ENCODE data around the gene PATJ.
A peak's percentile ranks its signal among the peaks of the same experiment; 100 is the strongest.

The PATJ gene

GRCh38 chr1:62068978-62069377 is 326.7 kb downstream of the PATJ start:
- Histone ChIP-seq H3K27me3 (ENCODE audit: low read length) (no peaks in the 10 kb centered on the region), H3K4me2 (ENCODE audit: low read depth, low read length, poor library complexity, severe bottlenecking) (no peak overlapping the region), H3F3A (ENCODE audit: insufficient read depth) (no peaks in the 10 kb centered on the region), H3K9ac (ENCODE audit: low read length) (no peak overlapping the region), H4K20me1 (ENCODE audit: low read depth, low read length) (no peaks in the 10 kb centered on the region), H3K4me3 (ENCODE audit: insufficient read depth, low read length, poor library complexity, severe bottlenecking) (no peak overlapping the region), H3K9me2 (replicated peaks; ENCODE audit: insufficient read depth, low read length) (no peaks in the 10 kb centered on the region), H3K36me3 (ENCODE audit: low read length) (no peaks in the 10 kb centered on the region), H3K27ac (ENCODE audit: low read depth, low read length) (no peak overlapping the region), H2AFZ (ENCODE audit: low read depth, low read length, severe bottlenecking) (no peak overlapping the region), H3K9me3 (ENCODE audit: insufficient read depth, low read length) (no peaks in the 10 kb centered on the region), H3K79me2 (ENCODE audit: insufficient read depth, low read length) (no peaks in the 10 kb centered on the region)
- TF ChIP-seq CTCF (IDR thresholded peaks at IDR 0.05; ENCODE audit: insufficient read depth, low read length, poor library complexity, severe bottlenecking), result no peak
- TF ChIP-seq EZH2phosphoT487 (conservative IDR thresholded peaks at IDR 0.05; ENCODE audit: low read length), result no peak

GRCh38 chr1:62070384-62071011 is 328.2 kb downstream of the PATJ start:
- no peak for TF ChIP-seq EZH2phosphoT487 (conservative IDR thresholded peaks at IDR 0.05; ENCODE audit: low read length)
- peak; percentile 56 for TF ChIP-seq CTCF (IDR thresholded peaks at IDR 0.05; ENCODE audit: insufficient read depth, low read length, poor library complexity, severe bottlenecking)

DNA sequence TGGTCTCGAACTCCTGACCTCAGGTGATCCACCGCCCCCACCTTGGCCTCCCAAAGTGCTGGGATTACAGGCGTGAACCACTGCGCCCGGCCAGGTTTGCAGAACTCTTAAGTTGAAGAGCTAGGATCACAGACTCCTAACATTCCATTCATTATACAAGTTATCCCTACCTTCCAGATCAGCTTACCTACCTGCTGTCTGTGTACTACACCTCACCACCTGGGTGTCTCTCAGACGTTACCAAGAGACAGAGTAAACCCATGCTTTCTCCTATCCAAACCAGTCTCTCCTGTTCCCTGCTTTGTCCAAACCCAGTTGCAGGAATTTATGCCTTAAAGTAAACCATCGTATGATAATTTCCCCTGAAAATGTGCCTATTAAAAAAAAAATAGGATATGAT is 329.4 kb downstream of the PATJ start:
- H2AFZ ChIP-seq (ENCODE audit: low read depth, low read length, severe bottlenecking), result no peak overlapping the region
- no peaks in the 10 kb centered on the region for H3K27me3 ChIP-seq (ENCODE audit: low read length)
- no peak overlapping the region for H3K4me3 ChIP-seq (ENCODE audit: insufficient read depth, low read length, poor library complexity, severe bottlenecking)
- no peaks in the 10 kb centered on the region for H4K20me1 ChIP-seq (ENCODE audit: low read depth, low read length)
- TF ChIP-seq CTCF (IDR thresholded peaks at IDR 0.05; ENCODE audit: insufficient read depth, low read length, poor library complexity, severe bottlenecking) (no peak), EZH2phosphoT487 (conservative IDR thresholded peaks at IDR 0.05; ENCODE audit: low read length) (no peak)
- H3K4me2 ChIP-seq (ENCODE audit: low read depth, low read length, poor library complexity, severe bottlenecking), result no peak overlapping the region
- H3F3A ChIP-seq (ENCODE audit: insufficient read depth), result no peaks in the 10 kb centered on the region
- no peaks in the 10 kb centered on the region for H3K9me3 ChIP-seq (ENCODE audit: insufficient read depth, low read length)
- H3K9me2 ChIP-seq (replicated peaks; ENCODE audit: insufficient read depth, low read length), result no peaks in the 10 kb centered on the region
- no peak overlapping the region for H3K27ac ChIP-seq (ENCODE audit: low read depth, low read length)
- H3K79me2 ChIP-seq (ENCODE audit: insufficient read depth, low read length), result no peaks in the 10 kb centered on the region
- H3K36me3 ChIP-seq (ENCODE audit: low read length), result no peaks in the 10 kb centered on the region
- H3K9ac ChIP-seq (ENCODE audit: low read length), result no peak overlapping the region

More at GRCh38 chr1:62070384-62071011, 328.2 kb downstream of the PATJ start:
- Histone ChIP-seq H3K9me3 (ENCODE audit: insufficient read depth, low read length) (no peaks in the 10 kb centered on the region), H3K9ac (ENCODE audit: low read length) (no peak overlapping the region), H4K20me1 (ENCODE audit: low read depth, low read length) (no peaks in the 10 kb centered on the region), H3K27me3 (ENCODE audit: low read length) (no peaks in the 10 kb centered on the region), H3K36me3 (ENCODE audit: low read length) (no peaks in the 10 kb centered on the region), H3K79me2 (ENCODE audit: insufficient read depth, low read length) (no peaks in the 10 kb centered on the region), H2AFZ (ENCODE audit: low read depth, low read length, severe bottlenecking) (no peak overlapping the region), H3K4me3 (ENCODE audit: insufficient read depth, low read length, poor library complexity, severe bottlenecking) (no peak overlapping the region), H3F3A (ENCODE audit: insufficient read depth) (no peaks in the 10 kb centered on the region), H3K4me2 (ENCODE audit: low read depth, low read length, poor library complexity, severe bottlenecking) (no peak overlapping the region), H3K9me2 (replicated peaks; ENCODE audit: insufficient read depth, low read length) (no peaks in the 10 kb centered on the region), H3K27ac (ENCODE audit: low read depth, low read length) (no peak overlapping the region)

Data from SU-DHL-6 (cell line).